Activated CD8-positive, alpha-beta memory T cell treated with anti-CD3 and anti-CD28 coated beads, Interleukin-2, amount 50 U/mL, for 24 hours (primary cell): Measurements from ENCODE around the gene CELA2B.
"Not testable (repeated sequence)": the region's sequence is repeated elsewhere in the genome, so short reads cannot be mapped to it uniquely, and the experiment has no call there.

Experiments used
- DNase-seq: peaks from one replicate; pipeline ENCODE4 v3.0.0-alpha.2; 2020; ENCODE audit errors: extremely low read depth

CELA2B gene

GRCh38 chr1:15468145-15468544, 7.8 kb upstream of the CELA2B start:
- no peak for DNase-seq

DNA sequence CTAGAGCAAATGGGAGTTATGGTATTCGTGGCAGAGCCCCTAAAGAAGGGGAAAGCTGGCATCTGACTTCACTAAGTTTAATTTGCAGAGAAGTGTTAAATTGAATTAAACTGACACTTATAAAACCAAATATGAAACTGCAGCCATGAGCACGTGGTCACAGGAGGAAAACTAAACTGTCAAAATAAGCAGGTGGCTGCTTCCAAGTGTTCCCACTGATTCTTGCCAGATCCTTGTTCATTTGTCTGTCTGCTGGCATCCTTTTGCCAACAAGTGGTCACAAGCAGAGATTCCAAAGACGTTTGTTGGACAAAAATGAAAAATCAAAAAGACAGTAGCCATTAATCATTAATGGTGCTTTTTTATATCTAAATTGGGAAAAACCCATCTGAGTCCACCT, 6.5 kb upstream of the CELA2B start:
- no peak for DNase-seq

- DNase-seq: not testable (repeated sequence)
These were observed 6.0 kb upstream of the CELA2B start for GRCh38 chr1:15469821-15470448.

DNA sequence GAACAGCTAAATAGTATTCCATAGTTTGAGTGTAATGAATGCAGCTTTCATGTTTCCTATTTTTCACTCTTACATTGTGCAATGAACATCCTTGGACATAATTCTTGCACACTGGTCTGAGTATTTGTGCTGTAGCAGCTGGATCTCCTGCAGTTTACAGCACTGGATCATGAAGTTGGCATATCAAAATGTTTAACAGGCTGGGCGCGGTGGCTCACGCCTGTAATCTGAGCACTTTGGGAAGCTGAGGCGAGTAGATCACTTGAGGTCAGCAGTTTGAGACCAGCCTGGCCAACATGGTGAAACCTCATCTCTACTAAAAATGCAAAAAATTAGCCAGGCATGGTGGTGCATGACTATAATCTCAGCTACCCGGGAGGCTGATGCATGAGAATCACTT, 4.8 kb upstream of the CELA2B start:
- DNase-seq: not testable (repeated sequence)

GRCh38 chr1:15471723-15472122, 4.2 kb upstream of the CELA2B start:
- not testable (repeated sequence) for DNase-seq

- DNase-seq: no peak
These were observed 3.3 kb upstream of the CELA2B start for GRCh38 chr1:15472587-15472986.

- DNase-seq: no peak
These were observed 1.0 kb downstream of the CELA2B start for GRCh38 chr1:15476927-15477326.

DNA sequence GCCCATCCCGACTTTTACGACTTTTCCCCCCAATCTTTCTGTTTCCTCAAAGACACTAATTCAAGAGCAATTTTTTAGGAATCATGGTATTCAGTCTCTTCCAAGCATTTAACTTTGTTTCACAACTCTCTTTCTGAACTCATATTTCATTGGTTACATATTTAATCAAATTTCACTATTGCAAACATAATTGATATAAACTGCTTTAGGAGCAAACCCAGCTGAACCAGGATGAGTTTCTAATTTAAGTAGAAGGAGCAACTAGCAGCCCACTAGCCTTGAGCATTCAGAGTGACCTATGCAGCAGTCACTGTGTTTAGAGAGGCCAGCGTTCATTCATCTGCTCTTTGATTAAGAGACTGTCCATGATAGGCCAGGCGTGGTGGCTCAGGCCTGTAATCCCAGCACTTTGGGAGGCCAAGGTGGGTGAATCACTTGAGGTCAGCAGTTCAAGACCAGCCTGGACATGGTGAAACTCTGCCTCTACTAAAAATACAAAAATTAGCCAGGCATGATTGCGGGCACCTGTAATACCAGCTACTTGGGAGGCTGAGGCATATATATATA, 1.8 kb downstream of the CELA2B start:
- no peak for DNase-seq

DNA sequence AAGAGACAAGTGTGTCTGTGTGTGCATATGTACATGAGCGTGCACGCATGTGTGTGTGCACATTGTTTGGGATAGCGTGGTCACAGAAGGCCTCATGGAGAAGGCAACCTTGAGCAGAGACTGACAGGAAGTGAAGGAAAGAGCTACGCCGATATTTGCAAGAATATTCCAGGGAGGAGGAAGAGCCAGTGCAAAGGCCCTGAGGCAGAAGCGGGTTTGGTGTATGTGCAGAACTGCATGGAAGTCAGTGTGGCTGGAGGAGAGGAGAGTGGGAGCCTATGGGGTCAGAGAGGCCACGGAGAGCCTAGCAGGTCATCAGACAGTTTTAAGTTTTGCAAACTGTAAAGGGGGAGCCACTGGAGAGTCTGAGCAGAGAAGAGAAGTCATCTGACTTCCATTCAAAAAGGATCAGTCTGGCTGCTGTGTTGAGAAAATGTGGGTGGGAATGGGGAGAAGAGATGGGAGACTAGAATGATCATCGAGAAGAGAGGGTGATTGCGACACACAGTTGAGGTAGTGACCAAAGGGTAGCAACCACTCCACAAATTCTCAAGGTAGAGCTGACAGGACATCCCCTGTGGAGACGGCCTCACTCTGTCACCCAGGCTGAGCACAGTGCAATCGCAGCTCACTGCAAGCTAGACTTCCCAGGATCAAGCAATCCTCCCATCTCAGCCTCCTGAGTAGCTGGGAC, 3.9 kb downstream of the CELA2B start:
- no peak for DNase-seq

DNA sequence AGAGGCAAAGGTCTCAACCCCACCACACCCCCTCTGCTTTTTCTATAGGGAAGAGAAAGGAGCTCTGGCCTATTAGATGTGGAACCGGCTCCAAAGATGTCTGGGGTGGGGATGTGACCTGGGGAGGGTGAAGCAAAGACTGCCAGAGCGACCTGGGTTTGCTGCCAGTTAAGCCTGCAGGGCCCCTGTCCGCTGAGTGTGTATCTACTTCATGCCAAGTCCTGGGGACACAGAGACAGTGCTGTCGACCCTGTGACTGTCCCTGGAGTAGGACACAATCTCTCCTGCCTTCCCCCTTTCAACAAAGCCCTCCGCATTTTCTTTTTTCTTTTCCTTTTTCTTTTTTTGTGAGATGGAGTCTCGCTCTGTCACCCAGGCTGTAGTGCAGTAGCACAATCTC, 6.6 kb downstream of the CELA2B start:
- DNase-seq: not testable (repeated sequence)

DNA sequence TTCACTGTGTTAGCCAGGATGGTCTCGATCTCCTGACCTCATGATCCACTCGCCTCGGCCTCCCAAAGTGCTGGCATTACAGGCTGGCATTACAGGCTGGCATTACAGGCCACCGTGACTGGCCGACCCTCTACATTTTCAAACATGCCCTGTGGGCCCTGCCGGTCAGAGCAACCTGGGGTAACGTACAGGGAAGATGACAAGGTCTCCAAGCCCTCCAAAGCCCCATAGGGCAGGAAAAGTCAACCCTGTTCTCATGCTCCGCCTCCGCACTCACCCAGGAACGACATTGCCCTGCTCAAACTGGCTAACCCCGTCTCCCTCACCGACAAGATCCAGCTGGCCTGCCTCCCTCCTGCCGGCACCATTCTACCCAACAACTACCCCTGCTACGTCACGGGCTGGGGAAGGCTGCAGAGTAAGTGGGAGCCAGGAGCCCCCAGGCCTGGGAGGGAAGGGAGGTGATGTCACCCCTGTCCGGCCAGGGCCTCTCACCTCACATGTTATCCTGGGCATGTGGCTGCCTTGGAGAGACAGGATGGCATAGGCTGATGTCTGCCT, 7.2 kb downstream of the CELA2B start:
- not testable (repeated sequence) for DNase-seq

GRCh38 chr1:15483971-15484370, 8.1 kb downstream of the CELA2B start:
- DNase-seq: no peak

DNA sequence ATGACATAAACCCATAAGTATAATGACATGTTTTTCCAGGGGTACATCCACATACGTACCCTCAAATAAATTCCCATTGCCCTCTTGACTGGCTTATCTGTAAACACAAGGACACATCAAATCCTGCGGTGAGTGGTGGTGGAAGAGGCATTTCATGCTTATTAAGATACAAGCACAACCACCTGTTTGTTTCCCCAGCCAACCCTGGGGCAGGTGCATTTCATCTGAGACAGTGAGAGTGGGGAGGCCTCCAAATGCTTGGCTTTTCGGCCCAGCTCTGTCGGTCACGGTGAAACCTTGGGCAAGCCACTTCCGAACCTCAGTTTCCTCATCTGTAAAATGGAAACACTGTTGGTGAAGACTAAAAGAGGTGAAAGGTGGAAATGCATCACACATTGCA, 8.5 kb downstream of the CELA2B start:
- not testable (repeated sequence) for DNase-seq

DNA sequence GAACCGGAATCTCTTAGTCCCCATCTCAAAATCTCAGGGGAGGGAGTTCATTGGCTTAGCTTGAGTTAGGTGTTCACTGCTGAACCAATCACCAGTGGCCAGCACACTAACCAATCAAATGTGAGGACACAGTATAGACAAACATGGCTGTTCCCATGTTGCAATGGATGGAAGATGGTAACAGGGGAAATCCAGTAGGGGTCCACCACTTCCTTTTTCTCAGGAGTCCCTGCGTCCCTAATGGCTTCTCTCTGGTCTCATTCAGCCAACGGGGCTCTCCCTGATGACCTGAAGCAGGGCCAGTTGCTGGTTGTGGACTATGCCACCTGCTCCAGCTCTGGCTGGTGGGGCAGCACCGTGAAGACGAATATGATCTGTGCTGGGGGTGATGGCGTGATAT, 9.7 kb downstream of the CELA2B start:
- DNase-seq: no peak

DNA sequence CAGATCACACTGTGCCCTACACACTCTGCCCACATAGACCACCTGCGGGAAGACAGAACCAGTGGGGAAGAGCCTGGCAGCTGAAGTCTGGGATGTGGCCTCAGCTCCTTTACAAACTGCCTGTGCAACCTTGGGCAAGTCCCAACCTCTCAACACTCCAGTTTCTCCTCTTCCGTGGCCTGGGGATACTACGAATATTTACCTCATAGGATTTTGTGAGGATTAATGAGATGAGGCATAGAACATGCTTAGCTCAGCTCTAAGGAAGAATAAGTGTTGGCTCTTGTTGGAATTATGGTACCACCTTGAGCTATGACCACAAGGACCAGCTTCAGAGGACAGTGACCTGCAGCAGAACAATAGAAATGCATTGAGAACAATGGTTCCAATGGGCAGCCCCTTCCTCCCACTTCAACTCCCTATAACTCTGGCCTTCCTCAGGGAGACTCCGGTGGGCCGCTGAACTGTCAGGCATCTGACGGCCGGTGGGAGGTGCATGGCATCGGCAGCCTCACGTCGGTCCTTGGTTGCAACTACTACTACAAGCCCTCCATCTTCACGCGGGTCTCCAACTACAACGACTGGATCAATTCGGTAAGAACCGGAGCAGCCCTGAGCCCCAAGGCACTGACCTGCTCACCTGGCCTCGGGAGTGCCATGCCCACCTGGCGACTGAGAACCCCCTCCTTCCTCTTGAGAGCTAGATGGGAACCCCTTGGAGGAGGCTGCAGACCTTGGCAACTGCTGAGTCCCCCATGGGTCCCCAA, 11.1 kb downstream of the CELA2B start:
- DNase-seq: not testable (repeated sequence)

DNA sequence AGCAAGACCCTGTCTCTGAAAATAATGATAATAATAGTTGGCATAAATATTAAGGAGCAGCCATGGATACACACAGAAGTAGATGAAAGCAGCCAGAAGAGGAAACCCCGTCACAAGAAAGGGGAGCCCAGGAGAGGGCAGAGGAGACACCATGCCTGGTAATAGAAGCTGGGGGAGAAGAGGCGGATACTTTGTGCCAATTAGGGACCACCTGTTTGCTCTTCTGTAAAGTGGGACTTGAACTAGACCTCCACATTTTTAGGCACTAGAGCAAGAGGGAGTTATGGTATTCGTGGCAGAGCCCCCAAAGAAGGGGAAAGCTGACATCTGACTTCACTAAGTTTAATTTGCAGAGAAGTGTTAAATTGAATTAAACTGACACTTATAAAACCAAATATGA, 12.5 kb downstream of the CELA2B start:
- DNase-seq: no peak

DNA sequence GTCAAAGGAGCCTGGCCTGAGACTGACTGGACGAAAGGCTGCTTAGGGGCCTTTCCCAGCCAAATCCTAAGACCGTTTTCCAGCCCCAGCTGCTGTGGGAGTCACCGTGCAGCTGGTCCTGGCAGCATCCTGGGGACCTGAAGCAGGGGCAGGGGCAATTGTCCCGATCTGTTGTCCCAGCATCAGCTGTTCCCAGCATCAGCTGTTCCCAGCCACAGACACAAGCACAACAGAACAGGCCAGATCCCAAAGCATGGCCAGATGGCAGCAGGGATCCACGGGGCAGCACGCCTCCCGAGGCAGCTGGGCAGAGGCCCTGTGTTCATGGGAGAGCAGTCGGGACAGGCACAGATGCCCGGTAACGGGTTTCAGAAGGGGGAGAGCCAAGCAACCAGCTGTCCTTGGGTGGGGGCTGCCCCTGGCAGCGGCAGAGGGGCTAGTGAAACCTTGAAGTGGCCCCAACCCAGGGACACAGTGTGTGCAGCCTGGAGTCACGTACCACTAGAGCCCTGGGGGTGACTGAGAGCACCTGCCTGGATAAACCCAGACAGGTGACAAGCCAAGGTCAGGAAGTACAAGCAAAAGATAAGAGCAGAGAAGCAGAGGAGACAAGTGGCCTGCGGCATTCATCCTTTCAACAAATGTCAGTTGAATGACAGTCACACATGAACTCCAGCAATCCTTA, 13.3 kb downstream of the CELA2B start:
- no peak for DNase-seq

- not testable (repeated sequence) for DNase-seq
These were observed 15.1 kb downstream of the CELA2B start for GRCh38 chr1:15491010-15491409.

DNA sequence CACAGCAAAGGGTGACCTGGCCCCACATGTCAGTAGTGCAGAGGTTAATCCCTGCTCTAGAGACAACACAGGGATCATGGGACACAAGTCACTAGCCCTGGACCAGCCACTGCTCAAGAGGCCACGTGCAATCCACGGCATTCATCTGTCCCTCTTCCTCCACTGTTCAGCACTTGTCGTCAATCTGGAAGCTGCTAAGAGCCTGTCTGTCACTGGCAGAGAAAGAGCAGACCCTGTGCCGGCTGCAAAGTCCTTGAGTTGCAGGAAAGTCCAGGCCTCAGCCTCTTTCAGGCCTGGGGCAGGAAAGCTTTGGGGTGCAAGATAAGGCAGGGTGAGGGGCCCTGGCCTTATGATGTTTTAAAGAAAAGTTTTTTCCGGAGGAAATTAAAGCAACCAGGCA, 16.7 kb downstream of the CELA2B start:
- DNase-seq: no peak

- no peak for DNase-seq
These were observed 18.0 kb downstream of the CELA2B start for GRCh38 chr1:15493869-15494390.
